Transverse colon (tissue), 4 donors: ENCODE measurements around the gene SYDE2.

Experiments
- CTCF ChIP-seq, 5 experiments: fragments of 200-600 bp in 3 of 5; fragments of 450-650 bp in 2 of 5; sonication (generic) in 3 of 5; IDR thresholded peaks; 1 replicate in 2 of 5; 2 replicates in 3 of 5; pipeline ENCODE4 v1.5.1; 2016 to 2017; ENCODE audit warnings: antibody characterized with exemption in 5 of 5, inconsistent platforms in 3 of 5, mild to moderate bottlenecking in 2 of 5, moderate library complexity in 1 of 5
- EP300 ChIP-seq: sonication (generic); formaldehyde crosslinking; IDR thresholded peaks from one replicate; pipeline ENCODE4 v1.6.1; 2017; ENCODE audit warnings: antibody characterized with exemption, low read depth
- POLR2A ChIP-seq: fragments of 450-650 bp; IDR thresholded peaks from one replicate; pipeline ENCODE4 v1.6.1; 2016; ENCODE audit warnings: antibody characterized with exemption, mild to moderate bottlenecking, moderate library complexity
- POLR2AphosphoS5 ChIP-seq, 3 donors: sonication (generic); formaldehyde crosslinking; IDR thresholded peaks; one replicate each; pipeline ENCODE4 v1.6.1; 2016; ENCODE audit warnings: antibody characterized with exemption in 3 of 3

- no peak for TF ChIP-seq EP300
- TF ChIP-seq POLR2A = no peak
- no peak for TF ChIP-seq CTCF (IDR thresholded peaks at IDR 0.05)
- no peak for TF ChIP-seq POLR2AphosphoS5 (IDR thresholded peaks at IDR 0.05)
These were observed 84.9 kb downstream of the SYDE2 start for GRCh38 chr1:85115933-85116332.
